Skeletal muscle cell (primary cell): ENCODE data around the gene P2RY11.

Experiments
- DNase-seq: peaks from one replicate; pipeline ENCODE4 v3.0.0-alpha.2; 2010; ENCODE audit warnings: low read depth
- H3K4me3 ChIP-seq: 2 replicates; pipeline ENCODE4 v1.5.1; 2011; ENCODE audit warnings: low read depth, mild to moderate bottlenecking, control low read depth, low read length, moderate library complexity

P2RY11 gene

DNA sequence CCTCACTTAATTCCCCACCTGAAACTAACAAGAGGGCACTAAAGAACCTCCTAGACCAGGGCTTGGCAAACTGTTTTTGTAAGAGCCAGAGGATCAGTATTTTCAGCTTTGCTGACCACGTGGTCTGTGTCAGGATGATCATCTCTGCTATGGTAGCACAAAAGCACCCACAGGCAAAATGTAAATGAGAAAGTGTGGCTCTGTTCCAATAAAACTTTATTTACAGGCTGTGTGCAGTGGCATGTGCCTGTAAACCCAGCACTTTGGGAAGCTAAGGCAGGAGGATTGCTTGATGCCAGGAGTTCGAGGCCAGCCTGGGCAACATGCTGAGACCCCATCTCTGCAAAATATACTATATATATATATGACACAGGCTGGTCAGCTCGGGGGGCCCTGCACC lies 52.0 kb downstream of the P2RY11 start:
- no peak for DNase-seq
- no peak overlapping the region for H3K4me3 ChIP-seq
